ENCODE data around the gene CD200R1L. TPM values are rescaled to one million over a fixed set of nuclear protein-coding genes. Genes with fewer than 3 reads are reported as not detected.

Gene CD200R1L
- total and polyA plus RNA-seq, 9 of the 15 experiments (the other 6 are each of a cell fraction or from before 2014, with no cell fraction given): not detected

GRCh38 chr3:112779558-112780480, 66.8 kb downstream of the CD200R1L start:
- ATAC-seq (no peak), DNase-seq (ENCODE audit: extremely low read depth in 1 of 4, low spot score in 3 of 4) (no peak), FAIRE-seq (no peak)
- TF ChIP-seq ZNF589 (CRISPR knock-in tag; IDR thresholded peaks at IDR 0.05; ENCODE audit: low read depth) (no peak), POLR3A (IDR thresholded peaks at IDR 0.05; ENCODE audit: borderline replicate concordance, extremely low read depth, insufficient read depth, insufficient read length) (no peak), NBN (IDR thresholded peaks at IDR 0.05; ENCODE audit: low read depth) (no peak), HCFC1 (IDR thresholded peaks at IDR 0.05; ENCODE audit: low read depth, low read length) (no peak), ETS2 (tag; IDR thresholded peaks at IDR 0.05; ENCODE audit: borderline replicate concordance, poor library complexity, severe bottlenecking) (no peak), ZNF707 (CRISPR knock-in tag; conservative IDR thresholded peaks at IDR 0.05) (no peak), POLR2AphosphoS2 (IDR thresholded peaks at IDR 0.05; ENCODE audit: low read length) (no peak), TAF15 (IDR thresholded peaks at IDR 0.05; ENCODE audit: low read depth, low read length) (no peak)
- CTCF ChIA-PET (ENCODE audit: low intra/inter-chr PET ratio): no interaction called here
- no peaks in the 10 kb centered on the region for H4K20me1 ChIP-seq (replicated peaks; ENCODE audit: control insufficient read depth, insufficient read depth, low read length)
- no peak overlapping the region for H3K9ac ChIP-seq (ENCODE audit: insufficient read depth in 1 of 2, low read depth in 2 of 2, low read length in 2 of 2)
- H3K4me3 ChIP-seq: no peak overlapping the region
- no peak overlapping the region for H2AFZ ChIP-seq (ENCODE audit: low read depth, low read length)
- intact Hi-C loops (cut with micrococcal nuclease) (no loop called here), in situ Hi-C loops (cut with MboI) (no loop called here)
- no peaks in the 10 kb centered on the region for H3K4me1 ChIP-seq (replicated peaks in 1 of 2; ENCODE audit: control insufficient read depth in 2 of 2, insufficient read depth in 2 of 2, low read length in 2 of 2)
- H3K36me3 ChIP-seq (ENCODE audit: control insufficient read depth, insufficient read depth, low read length): no peaks in the 10 kb centered on the region
- POLR2A ChIA-PET: interaction anchor here (1.8 kb wide), 1 partner anchor 10 kb away, joined by 7 read pairs; no protein-coding TSS in a partner anchor
- no peaks in the 10 kb centered on the region for H3K79me2 ChIP-seq (ENCODE audit: control insufficient read depth, insufficient read depth, low read length)
- H3K4me2 ChIP-seq (ENCODE audit: insufficient read depth, low read length): no peak overlapping the region
- H3K9me1 ChIP-seq (ENCODE audit: control insufficient read depth, insufficient read depth, low read length): no peaks in the 10 kb centered on the region
- 29% methylated on average over 3 of the region's 3 CpGs for WGBS (ENCODE audit: insufficient coverage, low coverage, missing lambda C conversion rate)
- no peaks in the 10 kb centered on the region for H3K9me3 ChIP-seq (replicated peaks; ENCODE audit: control insufficient read depth, insufficient read depth, low read depth, low read length)
- H3K27ac ChIP-seq (ENCODE audit: extremely low read depth, low read depth, low read length): no peak overlapping the region
- BruUV-seq (replicated peaks): no TSS peak
- H3K27me3 ChIP-seq (ENCODE audit: control insufficient read depth in 2 of 2, insufficient read depth in 2 of 2, low read length in 2 of 2): no peaks in the 10 kb centered on the region
